HCEC 1CT (cell line): ENCODE data around the gene GRM1.

Experiments used
- DNase-seq: peaks from one replicate; pipeline ENCODE4 v3.0.0-alpha.2; 2017

Gene GRM1

DNA sequence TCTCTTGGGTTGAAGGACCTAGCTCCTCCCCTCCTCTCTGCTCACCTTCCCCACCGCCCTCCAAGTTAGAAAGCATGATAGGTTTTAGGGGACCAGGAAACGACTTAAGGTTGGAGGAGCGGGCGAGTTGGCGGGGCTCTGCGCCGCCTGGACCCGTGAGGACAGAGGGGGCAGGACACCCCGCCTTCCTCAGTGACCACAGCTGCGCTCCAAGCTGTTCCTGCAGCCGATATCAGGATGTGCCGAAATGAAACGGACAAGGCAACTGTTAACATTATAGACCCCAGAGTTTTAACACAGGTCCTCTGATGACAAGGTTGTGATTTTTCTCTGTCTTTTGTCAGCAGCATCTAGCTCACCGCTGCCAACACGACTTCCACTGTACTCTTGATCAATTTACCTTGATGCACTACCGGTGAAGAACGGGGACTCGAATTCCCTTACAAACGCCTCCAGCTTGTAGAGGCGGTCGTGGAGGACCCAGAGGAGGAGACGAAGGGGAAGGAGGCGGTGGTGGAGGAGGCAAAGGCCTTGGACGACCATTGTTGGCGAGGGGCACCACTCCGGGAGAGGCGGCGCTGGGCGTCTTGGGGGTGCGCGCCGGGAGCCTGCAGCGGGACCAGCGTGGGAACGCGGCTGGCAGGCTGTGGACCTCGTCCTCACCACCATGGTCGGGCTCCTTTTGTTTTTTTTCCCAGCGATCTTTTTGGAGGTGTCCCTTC is at the start of gene GRM1:
TSS of gene GRM1 (plus strand) at position 212 of the 722 bp plus-strand sequence. CDS start at position 668, 456 bp downstream.
- no peak for DNase-seq

GRCh38 chr6:146009338-146009737 is 19.5 kb upstream of the GRM1 start:
- DNase-seq: no peak

GRCh38 chr6:146014233-146014632 is 14.6 kb upstream of the GRM1 start:
- DNase-seq: no peak

DNA sequence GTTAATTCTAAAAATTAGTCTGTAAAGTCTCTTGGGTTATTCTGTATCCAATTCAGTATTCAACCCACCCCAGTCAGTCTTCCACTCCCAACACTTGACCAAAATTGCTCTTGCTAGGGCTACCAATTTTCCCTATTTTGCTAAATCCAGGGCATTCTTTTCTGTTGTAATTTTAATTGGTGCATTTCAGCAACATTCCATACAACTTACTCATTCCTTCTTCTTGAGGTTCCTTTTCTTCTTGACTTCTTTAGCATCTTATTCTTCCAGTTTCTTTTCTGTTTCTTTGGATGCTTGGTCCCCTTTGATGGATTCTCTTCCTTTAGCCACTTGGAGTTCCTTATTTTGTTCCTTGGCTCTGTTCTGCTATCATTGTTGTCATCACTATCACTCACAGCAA is 11.2 kb upstream of the GRM1 start:
- DNase-seq: no peak

- DNase-seq: no peak
Observed at GRCh38 chr6:146026873-146027272, 2.0 kb upstream of the GRM1 start.

DNA sequence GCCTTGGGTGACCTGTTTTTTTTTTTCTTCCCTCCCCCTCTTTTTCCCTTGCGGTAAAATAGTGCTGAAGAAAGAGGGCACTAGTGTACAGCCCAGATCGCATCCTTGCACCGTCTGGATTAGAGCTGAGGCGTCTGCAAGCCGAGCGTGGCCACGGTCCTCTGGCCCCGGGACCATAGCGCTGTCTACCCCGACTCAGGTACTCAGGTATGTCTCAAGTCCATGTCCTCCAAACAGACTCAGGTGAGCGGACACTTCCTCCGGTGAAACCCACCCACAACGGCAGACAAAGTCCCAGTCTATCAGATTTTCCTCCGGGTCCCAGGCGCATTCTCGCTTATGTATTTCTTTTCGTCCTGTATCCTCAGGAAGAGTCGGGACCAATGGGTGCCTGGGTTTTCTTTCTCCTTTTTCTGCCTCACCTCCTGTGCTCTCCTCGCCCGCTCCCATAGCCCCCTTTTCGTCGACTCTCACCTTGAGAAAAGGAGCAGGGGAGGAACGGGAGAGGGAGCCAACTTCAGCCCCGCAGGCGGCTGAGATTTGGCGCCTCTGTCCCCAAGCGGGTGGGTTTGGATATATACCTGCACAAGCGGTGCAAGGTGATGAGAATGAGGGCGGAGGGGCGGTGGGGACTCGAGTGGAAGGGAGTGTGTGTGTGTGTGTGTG is 1.1 kb upstream of the GRM1 start:
- no peak for DNase-seq

DNA sequence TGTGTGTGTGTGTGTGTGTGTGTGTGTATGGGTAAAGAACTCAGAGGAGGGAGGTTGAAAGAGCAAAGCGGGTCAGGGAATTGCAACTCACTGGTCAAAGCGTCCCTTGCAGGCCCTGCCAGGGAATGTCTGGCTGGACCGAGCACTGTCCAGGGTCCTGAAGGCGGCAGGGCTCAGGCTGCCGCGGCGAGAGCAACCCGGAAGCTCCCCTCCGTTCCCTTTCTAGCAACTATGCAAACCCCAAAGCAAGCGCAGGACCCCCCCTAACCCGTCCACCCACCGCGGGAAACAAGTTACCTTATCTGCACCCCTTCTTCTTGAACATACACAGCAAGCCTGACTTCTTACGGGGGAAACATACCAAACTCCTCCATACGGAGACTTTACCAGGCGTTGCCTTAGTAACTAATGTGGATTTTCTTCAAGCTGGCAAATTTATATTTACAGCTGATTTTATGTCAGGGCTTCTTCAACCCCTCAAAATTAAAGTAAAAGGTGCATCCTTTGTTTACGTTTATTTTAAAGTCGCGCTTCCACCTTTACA is 538 bp upstream of the GRM1 start:
- DNase-seq: peak; percentile 47

DNA sequence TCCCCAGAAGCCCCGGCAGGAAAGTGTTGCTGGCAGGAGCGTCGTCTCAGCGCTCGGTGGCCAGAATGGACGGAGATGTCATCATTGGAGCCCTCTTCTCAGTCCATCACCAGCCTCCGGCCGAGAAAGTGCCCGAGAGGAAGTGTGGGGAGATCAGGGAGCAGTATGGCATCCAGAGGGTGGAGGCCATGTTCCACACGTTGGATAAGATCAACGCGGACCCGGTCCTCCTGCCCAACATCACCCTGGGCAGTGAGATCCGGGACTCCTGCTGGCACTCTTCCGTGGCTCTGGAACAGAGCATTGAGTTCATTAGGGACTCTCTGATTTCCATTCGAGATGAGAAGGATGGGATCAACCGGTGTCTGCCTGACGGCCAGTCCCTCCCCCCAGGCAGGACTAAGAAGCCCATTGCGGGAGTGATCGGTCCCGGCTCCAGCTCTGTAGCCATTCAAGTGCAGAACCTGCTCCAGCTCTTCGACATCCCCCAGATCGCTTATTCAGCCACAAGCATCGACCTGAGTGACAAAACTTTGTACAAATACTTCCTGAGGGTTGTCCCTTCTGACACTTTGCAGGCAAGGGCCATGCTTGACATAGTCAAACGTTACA is 817 bp downstream of the GRM1 start:
- DNase-seq: no peak

GRCh38 chr6:146032387-146032786 is 3.5 kb downstream of the GRM1 start:
- no peak for DNase-seq

DNA sequence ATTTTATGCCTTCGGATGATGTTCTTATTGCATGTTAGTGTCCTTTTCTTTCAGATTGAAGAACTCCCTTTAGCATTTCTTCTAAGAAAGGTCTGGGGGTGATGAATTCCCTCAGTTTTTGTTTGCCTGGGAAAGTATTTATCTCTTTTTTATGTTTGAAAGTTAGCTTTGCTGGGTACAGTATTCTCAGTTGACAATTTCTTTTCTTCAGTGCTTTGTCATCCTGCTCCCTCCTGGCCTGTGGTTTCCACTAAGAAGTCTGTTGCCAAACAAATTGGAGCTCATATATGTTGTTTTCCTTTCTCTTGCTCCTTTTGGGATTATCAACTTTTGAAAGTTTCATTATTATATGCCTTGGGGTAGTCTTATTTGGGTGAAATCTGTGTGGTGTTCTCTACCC is 11.5 kb downstream of the GRM1 start:
- DNase-seq: no peak

DNA sequence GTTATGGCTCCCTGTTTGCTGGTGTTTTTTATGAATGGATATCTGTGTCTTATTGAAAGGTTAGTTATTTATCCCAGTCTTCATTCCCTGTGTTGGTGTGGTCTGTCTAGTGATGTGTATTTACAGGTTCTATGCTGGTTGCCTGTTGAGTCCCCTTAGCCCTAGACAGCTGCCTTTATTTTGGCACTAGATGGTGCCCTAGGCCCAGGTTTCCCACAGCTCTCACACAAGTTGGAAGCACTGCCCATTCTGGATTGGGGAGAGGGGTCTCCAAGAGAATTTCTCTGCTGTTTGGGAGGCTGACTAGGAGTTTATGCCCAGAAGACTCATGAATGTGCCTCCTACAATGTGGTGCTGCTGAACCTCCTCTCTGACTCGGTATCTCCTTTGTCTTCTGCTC is 12.4 kb downstream of the GRM1 start:
- DNase-seq: peak; percentile 14

DNA sequence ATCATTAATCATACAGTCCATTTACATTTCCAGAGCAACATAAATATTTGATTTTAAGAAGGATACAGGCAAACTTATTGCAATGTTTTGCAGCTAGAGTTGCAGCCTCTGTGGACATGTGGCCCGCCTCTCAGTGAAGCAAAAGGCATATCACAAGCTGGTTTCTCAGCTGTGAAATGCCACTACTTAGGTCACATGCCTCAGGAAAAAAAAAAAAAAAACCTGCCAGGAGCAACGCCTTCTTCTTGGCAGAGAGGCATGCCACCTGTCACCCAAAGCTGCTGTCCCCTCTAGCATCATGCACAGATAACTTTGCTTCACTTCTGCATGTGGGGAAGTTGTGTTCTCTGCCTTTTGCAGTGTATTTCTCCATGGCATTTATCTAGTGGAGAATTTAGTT is 18.5 kb downstream of the GRM1 start:
- DNase-seq: no peak

GRCh38 chr6:146050168-146050567 is 21.3 kb downstream of the GRM1 start:
- DNase-seq: no peak

DNA sequence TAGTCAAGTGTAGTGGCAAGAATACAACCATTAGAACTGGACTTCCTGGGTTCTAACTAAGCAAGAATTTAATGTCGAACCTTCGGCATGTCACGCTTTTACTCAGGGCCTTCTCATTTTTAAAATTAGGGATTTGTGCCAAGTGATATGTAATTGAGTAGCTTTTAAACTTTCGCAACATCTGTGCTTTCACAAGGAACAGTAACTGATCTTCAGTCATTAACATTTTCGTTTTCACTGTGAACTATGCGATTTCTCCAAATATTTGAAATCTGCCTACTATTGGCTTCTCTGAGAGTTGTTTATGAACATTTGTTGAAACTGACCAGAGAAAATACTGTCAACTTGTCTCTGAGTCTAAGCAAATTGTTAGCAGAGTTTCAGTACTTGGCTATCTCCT is 27.6 kb downstream of the GRM1 start:
- no peak for DNase-seq

- DNase-seq: no peak
Observed at GRCh38 chr6:146065690-146066089, 36.8 kb downstream of the GRM1 start.

DNA sequence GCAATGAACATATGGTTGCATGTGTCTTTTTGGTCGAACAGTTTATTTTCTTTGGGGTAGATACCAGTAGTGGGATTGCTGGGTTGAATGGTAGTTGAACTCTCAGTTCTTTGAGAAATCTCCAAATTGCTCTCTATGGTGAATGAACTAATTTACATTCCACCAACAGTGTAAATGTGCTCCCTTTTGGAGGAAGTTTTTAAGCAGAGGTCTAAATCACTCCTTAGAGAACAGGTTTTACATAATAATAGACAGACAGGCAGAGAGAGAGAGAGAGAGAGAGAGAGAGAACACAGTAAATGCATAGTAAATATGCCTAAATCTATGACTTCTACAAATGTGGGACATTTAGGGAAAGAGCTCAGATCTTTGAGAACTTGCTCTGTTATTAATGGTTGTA is 37.6 kb downstream of the GRM1 start:
- no peak for DNase-seq

DNA sequence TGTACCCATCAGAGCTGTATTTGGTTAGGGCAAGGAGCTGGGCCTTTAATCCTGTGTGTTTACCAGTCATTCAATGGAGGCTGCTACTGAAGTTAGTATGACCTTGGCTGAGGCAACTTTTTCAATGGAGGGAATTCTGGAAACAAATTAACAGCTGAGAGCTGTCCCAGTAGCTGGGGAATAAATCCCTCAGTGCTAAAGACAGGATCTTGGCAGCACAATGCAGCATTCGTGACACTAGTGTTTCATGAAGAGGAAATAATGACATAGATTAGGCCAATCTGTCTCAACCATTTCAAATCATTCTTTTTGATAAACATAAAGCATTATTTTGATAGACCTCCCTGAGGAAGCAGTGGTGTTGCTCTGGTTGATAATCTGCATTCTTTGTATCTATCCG is 42.9 kb downstream of the GRM1 start:
- DNase-seq: no peak

DNA sequence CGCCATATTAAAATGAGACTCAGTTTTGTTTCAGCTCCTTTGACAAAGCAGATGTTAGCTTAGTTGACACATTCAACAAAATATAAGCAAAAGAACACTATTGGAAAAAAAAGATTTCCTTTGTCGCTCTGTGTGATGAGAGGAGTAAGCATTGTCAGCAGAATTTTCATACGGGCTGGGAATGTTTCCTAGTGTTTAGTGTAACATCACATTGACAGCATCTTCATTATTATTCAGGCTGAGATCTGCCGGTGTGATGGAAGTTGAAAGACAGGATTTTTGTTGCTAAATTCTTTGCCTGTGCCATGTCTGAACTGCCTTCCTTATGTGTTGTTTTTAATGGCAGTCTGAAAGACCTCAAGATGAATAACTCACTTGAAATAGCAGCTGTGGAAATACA is 49.1 kb downstream of the GRM1 start:
- no peak for DNase-seq

DNA sequence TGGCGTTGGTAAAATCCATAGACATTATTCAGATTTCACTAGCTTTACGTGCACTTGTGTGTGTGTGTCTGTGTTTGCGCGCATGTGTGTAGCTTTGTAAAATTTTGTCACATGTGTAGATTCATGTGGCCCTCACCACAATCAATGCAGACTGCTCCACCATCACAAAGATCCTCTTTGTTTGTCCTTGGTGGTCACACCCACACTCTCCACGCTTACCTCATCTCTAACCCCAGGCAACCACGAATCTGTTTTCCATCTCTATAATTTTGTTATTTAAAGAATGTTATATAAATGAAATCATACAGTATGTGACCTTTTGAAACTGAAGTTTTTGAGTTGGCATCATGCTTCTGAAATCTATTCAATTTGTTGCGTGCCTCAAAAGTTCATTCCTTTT is 58.5 kb downstream of the GRM1 start:
- no peak for DNase-seq

- no peak for DNase-seq
Observed at GRCh38 chr6:146090474-146090873, 61.6 kb downstream of the GRM1 start.

DNA sequence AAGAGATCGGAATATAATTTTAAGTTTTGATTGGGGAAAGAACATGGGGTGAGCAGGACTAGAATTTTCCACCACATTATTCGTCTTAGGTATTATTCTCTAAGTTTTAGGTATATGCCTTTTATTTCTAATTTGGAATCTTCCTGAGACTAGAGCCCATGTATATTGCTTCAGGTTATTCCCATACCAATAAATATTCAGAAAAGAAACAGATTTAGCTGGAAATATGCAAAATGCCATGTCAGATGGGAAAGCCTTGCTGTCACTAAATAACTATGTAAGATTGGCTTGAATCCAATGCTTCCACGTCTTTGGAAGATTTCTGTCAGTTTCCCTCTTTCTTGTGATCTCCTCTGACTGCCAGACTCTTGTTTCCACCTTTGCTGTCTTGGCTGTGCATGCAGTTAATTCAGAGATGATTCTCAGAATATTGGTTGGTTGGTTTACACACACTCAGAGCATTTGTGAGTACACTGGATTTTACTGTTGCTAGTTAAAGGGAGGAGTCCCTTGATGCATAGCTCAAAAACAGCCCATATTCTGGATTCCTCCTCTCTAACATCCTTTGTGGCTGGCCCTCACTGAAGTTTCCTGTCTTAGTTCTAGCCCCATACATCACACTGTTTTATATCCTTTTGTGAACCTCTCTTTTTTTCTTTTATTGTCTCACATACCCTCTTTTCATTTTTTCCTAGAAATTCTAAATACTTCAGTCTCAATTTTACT is 64.3 kb downstream of the GRM1 start:
- no peak for DNase-seq

DNA sequence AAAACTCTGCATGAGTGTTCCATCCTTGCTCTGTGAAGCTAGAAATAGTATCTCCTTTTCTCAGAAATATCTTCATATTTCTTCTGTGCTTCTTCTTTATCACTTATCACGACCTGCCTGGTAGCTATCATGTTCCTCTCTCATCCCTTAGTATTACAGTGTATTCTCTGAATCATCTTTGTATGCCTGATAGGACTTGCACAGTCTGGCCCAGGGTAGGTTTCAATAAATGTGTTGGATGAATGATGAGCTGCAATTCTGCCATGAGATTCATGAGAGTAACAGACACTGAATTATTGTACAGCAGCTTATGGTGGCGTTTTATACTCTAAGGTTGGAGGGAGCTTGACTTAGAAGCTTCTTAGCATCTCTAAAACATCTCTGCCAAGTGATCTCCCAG is 66.6 kb downstream of the GRM1 start:
- DNase-seq: no peak

GRCh38 chr6:146097586-146097985 is 68.7 kb downstream of the GRM1 start:
- DNase-seq: no peak
